ENCODE measurements around the gene ZYG11B.
"Not testable (repeated sequence)": the region's sequence is repeated elsewhere in the genome, so short reads cannot be mapped to it uniquely, and the experiment has no call there.

DNA sequence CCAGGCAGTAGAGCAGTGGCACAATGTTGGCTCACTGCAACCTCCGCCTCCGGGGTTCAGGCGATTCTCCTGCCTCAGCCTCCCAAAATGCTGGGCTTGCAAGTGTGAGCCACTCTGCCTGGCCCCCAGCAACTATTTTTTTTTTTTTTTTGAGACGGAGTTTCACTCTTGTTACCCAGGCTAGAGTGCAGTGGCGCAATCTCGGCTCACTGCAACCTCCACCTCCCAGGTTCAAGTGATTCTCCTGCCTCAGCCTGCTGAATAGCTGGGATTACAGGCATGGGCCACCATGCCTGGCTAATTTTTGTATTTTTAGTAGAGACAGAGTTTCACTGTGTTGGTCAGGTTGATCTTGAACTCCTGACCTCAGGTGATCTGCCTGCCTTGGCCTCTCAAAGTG lies 23.9 kb downstream of the ZYG11B start:
- TF ChIP-seq, protein P1, sequence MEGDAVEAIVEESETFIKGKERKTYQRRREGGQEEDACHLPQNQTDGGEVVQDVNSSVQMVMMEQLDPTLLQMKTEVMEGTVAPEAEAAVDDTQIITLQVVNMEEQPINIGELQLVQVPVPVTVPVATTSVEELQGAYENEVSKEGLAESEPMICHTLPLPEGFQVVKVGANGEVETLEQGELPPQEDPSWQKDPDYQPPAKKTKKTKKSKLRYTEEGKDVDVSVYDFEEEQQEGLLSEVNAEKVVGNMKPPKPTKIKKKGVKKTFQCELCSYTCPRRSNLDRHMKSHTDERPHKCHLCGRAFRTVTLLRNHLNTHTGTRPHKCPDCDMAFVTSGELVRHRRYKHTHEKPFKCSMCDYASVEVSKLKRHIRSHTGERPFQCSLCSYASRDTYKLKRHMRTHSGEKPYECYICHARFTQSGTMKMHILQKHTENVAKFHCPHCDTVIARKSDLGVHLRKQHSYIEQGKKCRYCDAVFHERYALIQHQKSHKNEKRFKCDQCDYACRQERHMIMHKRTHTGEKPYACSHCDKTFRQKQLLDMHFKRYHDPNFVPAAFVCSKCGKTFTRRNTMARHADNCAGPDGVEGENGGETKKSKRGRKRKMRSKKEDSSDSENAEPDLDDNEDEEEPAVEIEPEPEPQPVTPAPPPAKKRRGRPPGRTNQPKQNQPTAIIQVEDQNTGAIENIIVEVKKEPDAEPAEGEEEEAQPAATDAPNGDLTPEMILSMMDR (IDR thresholded peaks at IDR 0.05): not testable (repeated sequence)
- TF ChIP-seq EP300 (IDR thresholded peaks at IDR 0.05): not testable (repeated sequence)

Data from gastroesophageal sphincter (tissue), 3 donors.